HG03064 (cell line): ENCODE measurements around the gene MAST4.
"Not testable (repeated sequence)": the region's sequence is repeated elsewhere in the genome, so short reads cannot be mapped to it uniquely, and the experiment has no call there.

ENCODE experiments used
- ATAC-seq: cut with Tn5 transposase; IDR thresholded peaks from one replicate; pipeline ENCODE4 v1.9.1; 2021; ENCODE audit warnings: low read depth; ENCODE audit not compliant: unreplicated experiment

MAST4 gene

DNA sequence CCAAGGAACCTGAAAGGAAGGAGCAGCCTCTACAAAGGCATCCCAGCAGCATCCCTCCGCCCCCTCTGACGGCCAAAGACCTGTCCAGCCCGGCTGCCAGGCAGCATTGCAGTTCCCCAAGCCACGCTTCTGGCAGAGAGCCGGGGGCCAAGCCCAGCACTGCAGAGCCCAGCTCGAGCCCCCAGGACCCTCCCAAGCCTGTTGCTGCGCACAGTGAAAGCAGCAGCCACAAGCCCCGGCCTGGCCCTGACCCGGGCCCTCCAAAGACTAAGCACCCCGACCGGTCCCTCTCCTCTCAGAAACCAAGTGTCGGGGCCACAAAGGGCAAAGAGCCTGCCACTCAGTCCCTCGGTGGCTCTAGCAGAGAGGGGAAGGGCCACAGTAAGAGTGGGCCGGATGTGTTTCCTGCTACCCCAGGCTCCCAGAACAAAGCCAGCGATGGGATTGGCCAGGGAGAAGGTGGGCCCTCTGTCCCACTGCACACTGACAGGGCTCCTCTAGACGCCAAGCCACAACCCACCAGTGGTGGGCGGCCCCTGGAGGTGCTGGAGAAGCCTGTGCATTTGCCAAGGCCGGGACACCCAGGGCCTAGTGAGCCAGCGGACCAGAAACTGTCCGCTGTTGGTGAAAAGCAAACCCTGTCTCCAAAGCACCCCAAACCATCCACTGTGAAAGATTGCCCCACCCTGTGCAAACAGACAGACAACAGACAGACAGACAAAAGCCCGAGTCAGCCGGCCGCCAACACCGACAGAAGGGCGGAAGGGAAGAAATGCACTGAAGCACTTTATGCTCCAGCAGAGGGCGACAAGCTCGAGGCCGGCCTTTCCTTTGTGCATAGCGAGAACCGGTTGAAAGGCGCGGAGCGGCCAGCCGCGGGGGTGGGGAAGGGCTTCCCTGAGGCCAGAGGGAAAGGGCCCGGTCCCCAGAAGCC, 569.6 kb downstream of the MAST4 start:
- peak; percentile 83 for ATAC-seq

DNA sequence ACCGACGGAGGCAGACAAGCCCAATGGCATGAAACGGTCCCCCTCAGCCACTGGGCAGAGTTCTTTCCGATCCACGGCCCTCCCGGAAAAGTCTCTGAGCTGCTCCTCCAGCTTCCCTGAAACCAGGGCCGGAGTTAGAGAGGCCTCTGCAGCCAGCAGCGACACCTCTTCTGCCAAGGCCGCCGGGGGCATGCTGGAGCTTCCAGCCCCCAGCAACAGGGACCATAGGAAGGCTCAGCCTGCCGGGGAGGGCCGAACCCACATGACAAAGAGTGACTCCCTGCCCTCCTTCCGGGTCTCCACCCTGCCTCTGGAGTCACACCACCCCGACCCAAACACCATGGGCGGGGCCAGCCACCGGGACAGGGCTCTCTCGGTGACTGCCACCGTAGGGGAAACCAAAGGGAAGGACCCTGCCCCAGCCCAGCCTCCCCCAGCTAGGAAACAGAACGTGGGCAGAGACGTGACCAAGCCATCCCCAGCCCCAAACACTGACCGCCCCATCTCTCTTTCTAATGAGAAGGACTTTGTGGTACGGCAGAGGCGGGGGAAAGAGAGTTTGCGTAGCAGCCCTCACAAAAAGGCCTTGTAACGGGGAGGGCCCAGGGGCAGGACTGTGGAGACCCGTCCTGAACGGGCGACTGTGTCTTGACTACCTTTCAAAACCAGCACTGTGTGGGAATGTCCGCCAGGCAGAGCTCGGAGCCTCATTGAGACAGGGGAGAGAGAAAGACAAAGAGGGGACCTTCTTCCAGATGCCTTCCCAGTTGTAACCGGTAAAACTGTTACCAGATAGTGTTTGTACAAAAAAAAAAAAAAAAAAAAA, 570.5 kb downstream of the MAST4 start:
- peak; percentile 27 for ATAC-seq

DNA sequence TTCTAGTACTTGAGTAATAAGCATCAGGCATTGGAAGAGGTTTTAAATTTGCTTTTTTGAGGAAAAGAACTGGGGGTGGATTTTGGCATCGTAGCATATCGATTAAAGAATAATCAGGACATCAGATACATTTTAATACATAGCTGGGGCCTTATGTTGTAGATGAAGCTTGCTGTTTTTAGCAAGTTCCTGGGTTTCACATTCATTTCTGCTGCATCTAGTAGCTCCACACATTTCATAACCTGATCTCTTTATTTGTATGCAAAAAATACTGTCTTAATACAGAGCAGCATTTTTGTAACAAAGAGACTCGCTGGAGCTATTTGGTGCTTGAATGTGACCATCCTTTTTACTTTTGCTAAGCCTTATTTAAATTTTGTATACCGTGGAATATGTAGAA, 571.9 kb downstream of the MAST4 start:
- ATAC-seq, result no peak

DNA sequence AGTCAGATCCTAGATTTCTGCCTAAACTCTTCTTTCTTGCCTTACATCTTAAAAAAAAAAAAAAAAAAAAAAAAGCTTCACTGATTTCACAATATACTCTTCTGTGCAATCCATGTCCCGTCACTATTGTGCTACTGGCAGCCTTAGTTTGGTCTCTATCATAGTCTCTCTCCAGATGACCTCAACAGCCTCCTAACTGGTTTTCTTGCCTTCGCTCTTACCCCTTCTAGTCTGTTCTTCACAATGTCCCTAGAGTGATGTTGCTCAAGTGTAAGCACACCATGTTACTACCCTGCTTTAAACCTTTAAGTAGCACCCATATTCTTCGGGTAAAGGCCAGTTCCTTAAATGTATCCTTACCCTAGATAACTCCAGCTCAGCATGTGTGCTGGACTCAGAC, 574.6 kb downstream of the MAST4 start:
- no peak for ATAC-seq

DNA sequence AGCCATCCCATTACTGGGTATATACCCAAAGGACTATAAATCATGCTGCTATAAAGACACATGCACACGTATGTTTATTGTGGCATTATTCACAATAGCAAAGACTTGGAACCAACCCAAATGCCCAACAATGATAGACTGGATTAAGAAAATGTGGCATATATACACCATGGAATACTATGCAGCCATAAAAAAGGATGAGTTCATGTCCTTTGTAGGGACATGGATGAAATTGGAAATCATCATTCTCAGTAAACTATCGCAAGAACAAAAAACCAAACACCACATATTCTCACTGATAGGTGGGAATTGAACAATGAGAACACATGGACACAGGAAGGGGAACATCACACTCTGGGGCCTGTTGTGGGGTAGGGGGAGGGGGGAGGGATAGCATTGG, 577.2 kb downstream of the MAST4 start:
- ATAC-seq, result not testable (repeated sequence)

DNA sequence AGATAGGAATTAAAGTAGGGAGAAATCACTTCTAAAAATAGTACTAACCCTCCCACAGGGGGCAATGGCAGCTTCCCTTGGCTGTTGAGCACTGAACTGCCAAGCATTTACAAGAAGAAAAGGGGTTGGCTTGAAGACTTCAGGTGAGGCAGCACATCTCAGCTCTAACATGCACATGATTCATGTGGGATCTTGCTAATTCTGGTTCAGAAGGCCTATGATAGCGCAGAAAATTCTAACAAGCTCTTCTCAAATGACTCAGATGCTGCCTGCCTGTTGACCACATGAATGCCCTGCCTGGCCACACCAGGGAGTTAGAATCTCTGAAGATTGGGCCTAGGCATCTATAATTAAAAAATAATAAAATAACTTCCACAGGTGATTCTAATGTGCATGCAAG, 577.8 kb downstream of the MAST4 start:
- ATAC-seq, result no peak

DNA sequence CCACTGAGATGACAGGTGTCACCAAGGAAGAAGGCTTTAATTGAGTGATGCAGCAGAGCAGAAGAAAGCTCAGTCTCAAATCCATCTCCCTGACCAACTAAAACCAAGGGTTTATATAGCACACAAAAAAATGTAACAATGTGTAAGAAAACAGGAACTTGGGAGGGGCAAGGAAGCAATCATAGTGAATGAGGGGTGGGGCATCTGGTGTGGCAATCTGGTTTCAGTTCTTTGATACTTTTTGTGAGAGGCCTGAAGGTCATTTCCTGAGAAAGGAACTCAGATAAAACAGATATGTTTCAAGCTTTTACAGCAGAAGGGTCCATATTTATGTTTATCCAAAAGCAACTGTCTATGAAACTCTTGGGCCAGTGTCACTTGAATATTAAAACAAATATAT, 580.7 kb downstream of the MAST4 start:
- no peak for ATAC-seq

DNA sequence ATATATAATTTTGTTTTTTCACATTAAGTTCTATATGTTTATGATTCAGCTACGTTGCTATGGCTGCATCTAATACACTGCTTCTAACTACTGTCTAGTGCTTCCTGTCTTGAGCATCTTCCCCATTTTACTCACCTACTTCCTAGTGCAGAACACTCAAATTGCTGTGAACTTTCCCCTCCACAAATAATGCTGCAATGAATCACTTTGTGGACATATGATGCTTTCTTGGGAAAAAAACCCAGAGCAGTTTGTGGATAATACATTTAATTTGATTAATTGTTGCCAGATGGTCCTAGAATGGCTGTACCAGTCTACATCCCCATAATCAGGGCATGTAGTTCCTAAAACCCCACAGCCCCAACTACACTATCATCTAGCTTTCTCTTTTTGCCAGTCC, 581.9 kb downstream of the MAST4 start:
- no peak for ATAC-seq

DNA sequence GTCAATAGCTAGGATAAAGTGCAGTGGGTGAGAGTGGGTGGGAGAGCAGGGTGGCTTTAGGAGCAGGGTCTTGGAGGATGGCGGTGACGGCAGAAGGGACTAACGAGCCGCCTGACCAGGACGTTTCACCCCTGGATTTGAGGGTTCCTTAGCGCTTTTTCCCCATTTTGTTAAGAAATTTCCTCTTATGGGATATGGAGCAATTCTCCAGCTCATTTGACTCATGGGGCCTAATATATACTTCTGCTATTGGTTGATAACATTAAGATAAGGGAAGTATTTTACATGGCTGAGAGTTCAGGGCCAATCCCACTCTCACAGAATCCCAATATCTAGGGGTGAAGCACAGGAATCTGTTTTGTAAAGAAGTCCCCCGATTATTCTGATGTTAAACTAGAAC, 582.8 kb downstream of the MAST4 start:
- ATAC-seq, result no peak

DNA sequence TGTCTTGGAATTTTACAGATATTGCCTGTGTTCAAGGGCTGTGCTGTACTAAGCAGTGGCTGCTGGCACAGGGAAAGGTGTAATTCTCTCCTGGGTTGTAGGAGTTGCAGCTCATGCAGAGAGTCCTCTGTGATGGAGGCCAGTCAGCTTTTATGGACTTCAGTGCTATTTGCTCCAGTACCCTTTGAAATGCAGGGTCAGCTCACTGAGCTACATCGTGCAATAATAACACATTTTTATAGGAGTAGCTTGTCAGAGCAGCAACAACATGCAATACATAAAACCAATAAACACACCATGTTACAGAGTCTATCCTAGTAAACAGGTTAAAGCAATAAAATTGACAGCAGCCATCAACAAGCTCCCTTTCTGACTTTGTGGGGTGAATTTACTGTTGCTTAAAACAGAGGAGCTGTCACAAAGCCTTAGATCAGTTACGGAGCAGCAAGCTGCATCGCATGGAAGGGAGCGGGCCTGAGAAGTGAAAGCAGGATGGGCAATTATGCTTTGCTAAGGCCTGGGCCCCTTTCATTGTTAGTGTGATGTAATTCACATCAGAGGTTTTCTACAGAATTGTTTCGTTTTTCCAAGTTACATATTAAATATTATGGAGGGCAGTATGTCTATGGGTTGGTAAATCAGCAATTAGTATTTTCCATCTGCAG, 583.6 kb downstream of the MAST4 start:
- no peak for ATAC-seq

DNA sequence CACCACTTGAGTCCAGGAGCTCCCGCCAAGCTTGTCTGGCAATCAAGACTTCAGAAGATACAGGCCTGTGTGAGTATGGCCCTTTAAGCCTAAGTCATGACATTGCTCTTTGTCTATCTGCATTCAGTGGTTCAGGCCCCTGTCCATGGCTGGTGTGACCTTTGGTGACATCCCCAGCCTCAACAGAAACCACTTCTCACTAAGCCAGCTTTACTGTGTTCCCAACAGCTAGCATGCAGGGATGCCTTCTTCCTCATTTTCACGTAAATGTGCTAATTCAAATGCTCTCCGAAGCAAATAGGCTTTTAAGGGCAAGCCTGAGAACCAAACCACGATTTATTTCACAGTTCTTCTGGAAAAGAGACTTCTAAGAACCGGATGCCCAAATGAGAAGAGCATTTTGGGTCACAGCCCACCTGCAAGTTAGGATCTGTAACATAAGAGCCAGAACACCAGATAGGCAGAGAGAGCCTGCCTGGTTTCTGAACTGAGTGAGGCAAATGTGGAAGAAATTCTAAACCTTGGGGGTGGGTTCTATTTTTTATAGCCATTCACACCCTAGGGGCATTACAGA, 585.5 kb downstream of the MAST4 start:
- no peak for ATAC-seq

DNA sequence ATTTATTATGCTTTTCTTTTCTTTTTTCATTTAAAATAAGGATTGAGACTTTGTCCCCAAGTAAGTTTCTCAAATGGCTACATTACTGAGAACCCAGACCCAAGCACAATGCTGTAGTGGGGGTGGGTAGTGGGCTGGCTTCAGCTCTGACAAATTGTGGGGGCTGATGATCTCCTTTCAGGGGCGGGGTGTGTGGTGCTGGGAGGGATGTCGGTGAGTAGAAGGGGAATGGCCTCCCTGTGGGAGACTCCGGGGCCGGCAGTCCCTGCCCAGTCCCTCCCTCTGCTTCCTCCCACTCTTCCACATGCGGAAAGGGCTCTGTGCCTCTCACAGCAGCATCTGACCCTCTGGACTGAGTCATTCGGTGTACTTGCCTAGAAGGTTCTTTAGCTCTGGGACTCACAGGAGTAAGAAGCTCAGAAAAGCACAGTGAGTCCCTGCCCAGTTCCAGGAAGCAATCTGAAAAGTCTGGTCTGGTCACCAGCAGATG, 586.2 kb downstream of the MAST4 start:
- no peak for ATAC-seq

DNA sequence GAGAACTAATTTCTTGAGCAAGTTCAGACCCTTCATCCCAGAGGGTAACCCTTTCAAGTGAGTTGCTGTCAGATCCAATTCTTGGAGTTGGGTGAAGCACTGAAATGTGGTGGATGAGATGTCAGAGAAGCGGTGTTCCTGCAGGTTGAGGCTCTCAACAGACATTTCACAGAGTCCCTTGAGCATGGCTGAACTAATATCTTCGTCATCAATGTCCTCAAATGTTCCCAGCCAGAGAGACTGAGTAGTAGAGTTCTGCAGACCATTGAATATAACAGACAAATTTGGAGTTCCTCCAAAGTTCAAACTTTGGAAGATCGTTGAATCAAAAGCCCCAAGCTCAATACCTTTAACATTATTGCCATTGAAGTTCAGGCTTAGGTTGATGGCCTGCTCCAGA, 587.7 kb downstream of the MAST4 start:
- ATAC-seq, result no peak

DNA sequence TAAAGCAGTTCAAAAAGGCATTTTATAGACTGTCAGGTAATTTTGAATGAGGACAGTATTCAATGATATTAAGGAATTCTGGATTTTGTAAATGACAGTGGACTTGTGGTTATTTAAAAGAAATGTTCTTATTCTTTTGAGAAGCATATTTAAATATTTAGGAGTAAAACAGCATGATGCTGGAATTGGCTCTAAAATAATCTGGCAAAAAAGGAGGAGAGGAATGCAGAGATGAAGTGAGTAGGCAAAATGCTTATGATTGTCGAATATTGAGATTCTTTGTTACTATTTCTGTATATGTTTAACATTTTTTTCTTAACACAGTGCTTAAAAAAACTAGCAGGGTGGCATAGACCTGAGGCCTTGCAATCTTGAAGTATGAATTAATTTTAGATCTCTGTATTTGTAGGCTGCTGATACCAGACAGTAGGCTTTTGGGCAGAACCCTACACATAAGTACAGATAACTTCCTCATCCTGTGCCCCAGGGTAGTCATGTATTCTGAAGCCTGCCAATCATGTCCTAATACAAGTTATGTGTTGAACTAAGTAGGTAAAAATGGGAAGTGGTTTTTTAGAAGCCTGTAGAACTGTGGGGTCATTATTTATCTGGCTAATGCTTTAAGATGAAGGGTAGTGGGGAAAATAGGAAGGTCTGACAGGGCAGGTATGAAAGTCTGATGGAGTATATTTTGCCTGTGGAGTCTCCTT, 591.0 kb downstream of the MAST4 start:
- no peak for ATAC-seq

DNA sequence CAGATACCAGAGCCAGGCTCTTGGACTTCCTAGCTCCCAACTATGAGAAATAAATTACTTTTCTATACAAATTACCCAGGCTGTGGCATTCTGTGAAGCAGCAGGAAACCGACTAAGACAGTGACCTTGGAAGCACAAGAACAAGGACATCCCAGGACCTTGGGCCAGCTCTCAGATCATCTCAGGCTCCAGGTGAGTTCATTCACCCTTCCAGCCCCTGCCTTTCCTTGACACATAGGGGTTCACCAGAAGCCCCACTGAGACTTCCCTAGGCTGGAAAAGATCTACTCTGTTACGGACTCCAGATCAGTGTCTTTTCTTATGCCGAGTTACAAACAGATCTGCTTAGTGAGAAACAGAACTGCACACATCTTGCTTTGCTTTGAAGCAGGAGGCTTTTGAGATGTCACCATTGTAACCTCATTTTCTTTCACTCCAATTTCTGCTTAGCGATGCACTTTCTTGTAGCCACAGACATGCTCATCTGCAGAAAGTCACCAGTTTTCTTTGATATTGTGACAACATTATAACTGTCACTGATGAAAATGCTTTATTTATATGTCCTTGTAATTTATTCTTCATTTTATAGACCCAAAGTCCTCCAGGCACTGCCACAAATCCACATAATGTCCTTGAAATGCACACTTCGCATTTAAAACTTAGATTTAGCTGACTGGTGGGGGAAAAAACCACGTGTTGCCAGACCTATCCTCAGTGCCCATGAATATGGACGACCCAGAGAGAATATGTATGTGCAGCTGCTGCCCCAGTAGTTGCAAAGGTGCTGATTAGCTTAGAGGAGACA, 592.3 kb downstream of the MAST4 start:
- ATAC-seq, result no peak

DNA sequence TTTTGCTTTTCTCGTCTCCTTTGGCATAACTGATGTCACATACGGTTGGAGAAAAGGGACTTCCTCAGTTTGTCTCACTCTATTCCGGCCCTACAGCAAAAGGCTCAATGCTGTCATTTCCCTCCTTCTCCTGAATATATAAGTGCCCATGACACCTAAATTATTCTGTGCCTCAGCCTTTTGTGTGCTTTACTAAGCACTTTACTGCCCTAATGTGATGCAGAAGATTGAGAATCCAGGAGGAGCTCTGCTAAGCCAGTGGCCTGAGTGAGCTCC, 592.8 kb downstream of the MAST4 start:
- no peak for ATAC-seq

DNA sequence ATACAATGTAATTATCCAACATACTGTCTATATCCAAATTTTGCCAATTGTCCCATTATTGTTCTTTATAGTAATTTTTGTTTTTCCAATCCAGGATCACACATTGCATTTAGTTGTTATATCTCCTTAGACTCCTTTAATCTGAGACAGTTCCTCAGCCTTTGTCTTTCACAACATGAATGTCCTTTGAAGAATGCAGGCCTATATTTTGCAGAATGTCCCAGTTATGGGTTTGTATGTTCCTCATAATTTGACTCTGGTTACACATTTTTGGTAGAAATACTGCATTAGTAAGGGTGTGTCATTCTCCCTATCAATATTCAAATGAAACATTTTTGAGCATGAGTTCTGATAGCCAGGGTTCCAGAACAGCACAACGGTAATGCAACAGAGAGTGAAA, 593.7 kb downstream of the MAST4 start:
- ATAC-seq, result no peak

DNA sequence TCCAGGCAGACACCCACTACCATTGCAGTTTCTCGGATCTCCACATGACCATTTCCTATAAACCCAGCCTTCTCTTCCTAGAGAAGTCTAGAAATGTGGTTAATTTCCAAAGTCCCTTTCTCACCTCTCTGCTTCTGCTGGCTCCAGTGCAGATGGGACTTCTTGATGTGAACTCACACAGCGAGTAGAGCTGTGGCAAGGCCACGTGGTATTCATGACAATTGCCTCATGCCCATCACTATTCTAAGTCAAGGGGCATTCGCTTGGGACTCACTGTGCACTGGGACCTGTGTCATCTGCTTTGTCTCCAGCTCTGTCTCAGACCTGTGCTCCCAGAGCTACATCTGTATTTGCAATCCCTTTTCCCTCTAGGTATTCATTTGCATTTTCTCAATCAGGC, 594.2 kb downstream of the MAST4 start:
- ATAC-seq, result no peak

DNA sequence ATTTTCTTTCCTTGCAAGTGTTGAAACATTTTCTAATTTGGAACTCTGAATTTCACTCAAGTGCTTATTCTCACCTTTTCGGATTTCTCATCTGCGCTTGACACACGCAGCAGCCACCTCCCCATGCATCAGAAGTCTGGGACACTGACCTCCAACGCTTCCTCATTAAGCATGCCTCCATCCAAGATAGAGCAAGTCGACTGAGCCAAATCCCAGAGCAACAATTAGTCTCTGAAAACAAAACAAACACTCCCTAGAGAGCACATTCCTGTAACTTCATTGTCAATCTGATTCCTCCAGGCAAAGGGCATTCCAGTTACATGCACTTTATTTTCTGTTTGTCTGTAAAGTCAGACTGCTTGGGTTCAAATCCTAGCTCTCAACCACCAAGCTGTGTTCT, 594.7 kb downstream of the MAST4 start:
- no peak for ATAC-seq
